ENCODE data around the gene MED15. TPM values are rescaled to one million over a fixed set of nuclear protein-coding genes. Genes with fewer than 3 reads are reported as not detected.

The MED15 gene
- total RNA-seq, 1 experiment from 2014 or later: 14.7 TPM

DNA sequence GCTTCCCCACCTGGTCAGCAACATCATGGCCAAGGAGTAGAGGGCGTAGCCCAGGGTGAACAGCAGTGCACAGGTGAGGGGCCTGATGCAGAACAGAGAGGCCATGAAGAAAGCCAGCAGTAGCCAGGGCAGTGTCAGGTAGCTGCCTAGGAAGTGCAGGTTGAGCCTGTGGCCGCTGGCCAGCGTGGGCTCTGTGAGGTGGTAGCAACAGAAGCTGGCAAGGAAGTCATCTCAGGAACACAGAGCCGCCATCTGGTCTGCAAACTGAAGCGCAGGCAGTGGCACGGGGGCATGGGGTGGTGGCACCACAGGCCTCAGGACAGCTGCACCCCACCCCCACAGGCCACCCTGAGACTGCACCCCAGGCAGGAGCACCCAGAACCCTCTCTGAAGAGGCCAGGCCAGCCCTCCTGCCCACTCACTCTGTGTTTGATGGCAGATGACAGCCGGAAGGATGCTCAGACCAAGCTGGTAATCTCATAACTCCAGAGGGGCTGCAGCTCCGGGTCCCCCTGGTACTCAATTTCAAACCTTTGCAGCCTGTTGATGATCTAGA, 95.3 kb downstream of the MED15 start:
- no peaks in the 10 kb centered on the region for H3K9me3 ChIP-seq (replicated peaks)
- H3K4me3 ChIP-seq: no peak overlapping the region
- no peaks in the 10 kb centered on the region for H3K4me1 ChIP-seq
- DNase-seq: no peak
- H3K27ac ChIP-seq: no peak overlapping the region
- H3K36me3 ChIP-seq: no peaks in the 10 kb centered on the region
- peaks cover 10% of the 10 kb centered on the region for H3K27me3 ChIP-seq

- Histone ChIP-seq H3K36me3 (no peaks in the 10 kb centered on the region), H3K9me3 (replicated peaks) (no peaks in the 10 kb centered on the region), H3K4me3 (no peak overlapping the region), H3K27ac (no peak overlapping the region), H3K27me3 (peaks cover 10% of the 10 kb centered on the region), H3K4me1 (no peaks in the 10 kb centered on the region)
- DNase-seq: no peak
Observed at GRCh38 chr22:20604092-20604747, 96.8 kb downstream of the MED15 start.

DNA sequence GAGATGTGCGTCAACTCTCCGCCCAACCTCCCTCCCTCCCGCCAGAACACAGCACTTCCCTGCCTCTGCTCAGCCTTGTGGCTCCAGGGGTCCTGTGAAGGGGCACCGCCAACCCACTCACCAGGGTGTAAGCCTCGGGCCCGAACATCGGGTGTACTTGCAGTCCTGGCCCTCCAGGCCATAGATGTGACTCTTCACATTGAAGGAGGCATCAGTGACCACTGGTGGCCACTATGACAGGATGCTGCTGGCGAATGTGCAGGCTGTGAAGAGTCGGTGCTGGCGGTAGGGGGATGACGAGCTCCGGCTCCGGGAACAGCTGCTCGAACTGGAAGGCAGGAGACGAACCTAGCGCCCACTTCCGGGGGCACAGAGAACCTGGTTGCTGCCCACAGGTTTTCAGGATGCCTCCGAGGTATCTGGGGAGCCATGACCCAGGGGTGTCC, 97.4 kb downstream of the MED15 start:
- peak in 1 of 2 experiments; percentile 28 for DNase-seq
- Histone ChIP-seq H3K36me3 (no peaks in the 10 kb centered on the region), H3K9me3 (replicated peaks) (no peaks in the 10 kb centered on the region), H3K27me3 (peaks cover 10% of the 10 kb centered on the region), H3K4me1 (no peaks in the 10 kb centered on the region), H3K27ac (no peak overlapping the region), H3K4me3 (no peak overlapping the region)

DNA sequence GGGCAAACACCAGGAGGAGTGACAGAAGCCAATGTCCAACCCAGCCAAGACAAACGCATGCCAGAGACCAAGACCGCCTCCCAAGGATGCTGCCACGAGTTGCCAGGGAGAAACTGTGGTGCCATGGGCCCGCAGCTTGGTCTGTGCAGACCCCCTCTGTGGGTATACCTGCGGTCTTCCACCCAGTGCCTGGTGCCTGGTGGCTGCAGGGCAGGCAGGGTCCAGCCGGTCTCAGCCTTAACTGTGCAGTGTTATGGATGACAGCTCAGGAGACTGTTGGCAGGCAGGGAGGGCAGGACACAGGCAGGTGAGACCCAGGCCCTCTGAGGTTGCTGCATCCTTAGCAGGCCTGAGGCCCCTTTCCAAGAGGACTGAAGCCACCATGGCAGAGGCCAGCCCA, 97.9 kb downstream of the MED15 start:
- H3K27ac ChIP-seq: no peak overlapping the region
- H3K27me3 ChIP-seq: peaks cover 10% of the 10 kb centered on the region
- DNase-seq: no peak
- no peaks in the 10 kb centered on the region for H3K36me3 ChIP-seq
- H3K9me3 ChIP-seq (replicated peaks): no peaks in the 10 kb centered on the region
- H3K4me3 ChIP-seq: no peak overlapping the region
- no peaks in the 10 kb centered on the region for H3K4me1 ChIP-seq

DNA sequence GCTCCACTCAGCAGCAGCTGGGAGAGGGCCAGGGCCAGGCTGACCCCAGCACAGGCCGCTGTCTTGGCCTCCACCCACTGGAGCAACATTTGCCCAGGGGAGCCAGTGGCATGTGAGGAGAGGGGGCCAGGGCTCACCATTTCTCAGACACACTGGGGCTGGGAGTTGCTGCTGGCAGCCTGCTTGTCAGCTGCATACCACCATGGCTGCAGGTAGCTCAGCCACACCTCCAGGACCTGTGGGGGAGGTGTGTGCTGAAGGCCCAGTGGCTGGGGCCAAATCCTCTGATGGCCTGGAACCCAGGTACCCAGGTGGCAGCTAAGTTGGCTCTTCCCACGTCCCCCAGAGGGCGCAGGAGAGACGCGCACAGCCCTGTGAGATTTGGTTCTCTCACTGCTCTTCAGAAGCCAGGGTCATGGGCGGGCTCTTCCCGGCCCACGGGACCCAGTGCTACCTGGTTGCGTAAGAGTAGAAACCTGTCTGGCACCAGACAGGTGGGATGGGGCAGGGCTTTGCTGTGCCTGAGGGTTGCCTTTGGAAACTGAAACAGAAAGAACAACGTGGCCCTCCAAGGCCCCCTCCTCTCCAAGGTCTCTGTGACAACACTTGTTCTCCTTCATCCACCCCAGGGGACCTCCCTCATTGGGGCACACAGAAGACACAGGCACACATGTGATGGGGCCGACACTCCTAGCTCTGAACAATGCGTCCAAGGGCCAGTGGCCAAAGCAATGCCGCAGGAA, 98.8 kb downstream of the MED15 start:
- peak; percentile 36 to 65 for DNase-seq
- H3K9me3 ChIP-seq (replicated peaks): no peaks in the 10 kb centered on the region
- H3K4me3 ChIP-seq: no peak overlapping the region
- no peaks in the 10 kb centered on the region for H3K4me1 ChIP-seq
- no peaks in the 10 kb centered on the region for H3K36me3 ChIP-seq
- H3K27me3 ChIP-seq: peaks cover 10% of the 10 kb centered on the region
- H3K27ac ChIP-seq: no peak overlapping the region

DNA sequence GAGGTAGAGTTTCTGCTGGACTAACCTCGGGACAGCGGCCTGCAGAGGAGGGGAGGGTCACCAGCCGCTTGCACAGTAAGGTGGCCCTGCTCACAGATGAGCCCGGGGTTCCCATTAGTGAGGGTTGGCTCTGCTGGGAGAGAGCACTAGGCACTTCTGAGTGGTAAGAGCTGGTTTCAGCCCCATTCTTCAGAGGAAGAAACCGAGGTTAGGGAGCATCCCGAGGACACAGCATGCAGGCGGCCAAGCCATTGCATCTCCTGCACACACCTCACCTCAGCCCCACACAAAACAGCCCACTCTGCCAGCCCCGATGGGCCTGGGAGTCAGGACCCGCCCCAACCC, 99.3 kb downstream of the MED15 start:
- H3K4me1 ChIP-seq: no peaks in the 10 kb centered on the region
- H3K4me3 ChIP-seq: no peak overlapping the region
- H3K36me3 ChIP-seq: no peaks in the 10 kb centered on the region
- H3K27me3 ChIP-seq: peaks cover 10% of the 10 kb centered on the region
- H3K27ac ChIP-seq: no peak overlapping the region
- DNase-seq: no peak
- H3K9me3 ChIP-seq (replicated peaks): no peaks in the 10 kb centered on the region

DNA sequence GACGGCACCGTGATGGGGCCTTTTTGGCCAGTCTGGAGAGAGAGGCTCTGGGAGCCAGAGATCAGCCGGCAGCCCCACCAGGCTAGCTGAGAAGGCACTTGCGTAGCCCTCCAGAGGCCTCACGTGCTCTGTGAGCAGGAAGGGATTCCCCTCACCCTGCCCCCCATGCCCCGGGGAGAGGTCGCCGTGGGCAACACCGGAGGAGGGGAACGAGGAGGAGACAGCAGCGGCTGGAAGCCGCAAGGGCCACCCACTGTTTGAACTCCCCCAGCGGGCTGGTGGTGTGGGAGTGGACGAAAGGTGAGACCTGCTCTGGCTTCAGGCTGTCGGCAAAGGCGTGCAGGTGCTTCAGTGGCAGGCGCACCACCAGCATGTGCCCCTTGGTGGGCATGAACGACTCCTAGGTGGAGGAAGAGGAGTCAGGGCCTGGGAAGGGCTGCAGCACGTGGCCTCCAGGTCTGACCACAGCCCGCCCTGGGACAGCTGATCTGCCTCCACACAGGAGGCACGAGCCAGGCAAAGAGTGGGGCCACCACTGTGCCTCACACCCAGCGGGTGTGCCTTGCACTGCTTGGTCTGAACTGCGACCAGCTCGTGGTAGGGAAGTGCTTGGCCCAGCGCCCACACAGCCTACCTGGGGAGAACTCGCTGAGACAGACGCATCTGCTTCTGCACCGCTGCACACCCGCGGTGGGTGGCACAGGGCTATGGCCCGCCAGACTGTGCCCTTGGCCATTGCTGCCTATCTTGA, 99.9 kb downstream of the MED15 start:
- no peak overlapping the region for H3K4me3 ChIP-seq
- no peaks in the 10 kb centered on the region for H3K36me3 ChIP-seq
- no peak for DNase-seq
- H3K9me3 ChIP-seq (replicated peaks): no peaks in the 10 kb centered on the region
- H3K27me3 ChIP-seq: peaks cover 10% of the 10 kb centered on the region
- H3K27ac ChIP-seq: no peak overlapping the region
- no peaks in the 10 kb centered on the region for H3K4me1 ChIP-seq

- peaks cover 10% of the 10 kb centered on the region for H3K27me3 ChIP-seq
- H3K36me3 ChIP-seq: no peaks in the 10 kb centered on the region
- no peaks in the 10 kb centered on the region for H3K4me1 ChIP-seq
- no peak for DNase-seq
- no peak overlapping the region for H3K4me3 ChIP-seq
- H3K9me3 ChIP-seq (replicated peaks): no peaks in the 10 kb centered on the region
- H3K27ac ChIP-seq: no peak overlapping the region
Observed at GRCh38 chr22:20610243-20610686, 102.9 kb downstream of the MED15 start.

DNA sequence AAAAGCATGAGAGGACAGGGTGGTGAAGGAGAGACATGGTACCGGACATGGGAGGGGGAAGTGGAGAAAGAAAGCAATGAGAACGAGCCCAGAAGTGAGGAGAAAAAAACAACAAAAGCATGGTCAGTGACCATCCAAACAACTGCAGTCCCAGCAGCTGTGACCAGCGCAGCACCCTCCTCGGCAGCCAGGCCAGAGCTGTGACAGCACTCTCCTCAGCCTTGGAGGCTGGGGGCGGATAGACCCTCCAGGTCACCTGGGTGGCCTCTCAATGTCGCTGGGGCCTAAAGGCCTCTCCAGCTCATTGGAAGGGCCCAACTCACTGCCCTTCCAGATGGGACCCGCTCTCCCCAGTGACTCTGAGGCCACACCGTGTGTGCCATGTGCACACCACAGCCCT, 103.3 kb downstream of the MED15 start:
- DNase-seq: no peak
- Histone ChIP-seq H3K4me1 (no peaks in the 10 kb centered on the region), H3K9me3 (replicated peaks) (no peaks in the 10 kb centered on the region), H3K27me3 (peaks cover 10% of the 10 kb centered on the region), H3K4me3 (no peak overlapping the region), H3K36me3 (no peaks in the 10 kb centered on the region), H3K27ac (no peak overlapping the region)

DNA sequence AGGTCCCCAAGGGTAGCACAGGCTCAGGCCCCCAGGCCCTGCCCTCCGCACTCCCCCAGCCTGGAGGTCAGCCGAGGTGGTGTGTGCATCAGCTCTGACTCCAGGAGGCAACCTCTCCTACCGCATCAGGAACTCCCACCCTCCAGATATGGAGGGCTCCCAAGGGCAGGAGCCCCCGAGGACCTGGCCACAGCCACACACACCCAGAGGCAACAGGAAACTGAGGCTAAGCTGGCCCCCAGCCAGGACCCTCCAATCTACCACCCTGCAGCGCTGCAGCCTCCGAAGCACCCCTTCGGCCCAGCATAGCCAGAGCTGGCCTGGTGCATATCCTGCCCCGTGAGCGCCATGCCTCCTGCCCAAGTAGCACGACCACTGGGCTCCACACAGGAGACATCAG, 104.0 kb downstream of the MED15 start:
- no peak for DNase-seq
- Histone ChIP-seq H3K27me3 (peaks cover 10% of the 10 kb centered on the region), H3K27ac (no peak overlapping the region), H3K36me3 (no peaks in the 10 kb centered on the region), H3K9me3 (replicated peaks) (no peaks in the 10 kb centered on the region), H3K4me1 (no peaks in the 10 kb centered on the region), H3K4me3 (no peak overlapping the region)

DNA sequence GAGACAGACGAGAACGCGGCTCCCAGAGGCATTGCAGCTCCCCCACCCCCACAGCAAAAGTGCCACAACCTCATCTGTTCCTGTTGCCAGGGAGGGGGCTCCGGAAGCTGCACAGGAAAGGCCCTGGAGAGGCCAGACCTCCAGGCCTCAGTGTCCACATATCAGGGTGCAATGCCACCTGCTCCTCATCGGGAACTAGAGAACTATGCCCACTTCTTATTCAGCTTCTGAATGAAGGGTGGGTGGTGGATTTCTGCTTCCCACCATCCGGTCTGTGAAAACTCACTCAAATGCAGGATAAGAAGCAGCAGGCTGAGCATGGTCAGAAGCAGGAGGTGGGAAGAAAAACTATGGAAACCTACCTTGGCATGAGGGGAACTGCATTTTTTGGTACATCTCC, 105.9 kb downstream of the MED15 start:
- Histone ChIP-seq H3K4me3 (no peak overlapping the region), H3K4me1 (no peaks in the 10 kb centered on the region), H3K27ac (no peak overlapping the region), H3K36me3 (no peaks in the 10 kb centered on the region), H3K27me3 (no peaks in the 10 kb centered on the region), H3K9me3 (replicated peaks) (no peaks in the 10 kb centered on the region)
- DNase-seq: no peak

GRCh38 chr22:20615021-20615420, 107.6 kb downstream of the MED15 start:
- no peaks in the 10 kb centered on the region for H3K36me3 ChIP-seq
- no peak for DNase-seq
- H3K27ac ChIP-seq: no peak overlapping the region
- no peak overlapping the region for H3K4me3 ChIP-seq
- no peaks in the 10 kb centered on the region for H3K27me3 ChIP-seq
- H3K9me3 ChIP-seq (replicated peaks): no peaks in the 10 kb centered on the region
- H3K4me1 ChIP-seq: no peaks in the 10 kb centered on the region

DNA sequence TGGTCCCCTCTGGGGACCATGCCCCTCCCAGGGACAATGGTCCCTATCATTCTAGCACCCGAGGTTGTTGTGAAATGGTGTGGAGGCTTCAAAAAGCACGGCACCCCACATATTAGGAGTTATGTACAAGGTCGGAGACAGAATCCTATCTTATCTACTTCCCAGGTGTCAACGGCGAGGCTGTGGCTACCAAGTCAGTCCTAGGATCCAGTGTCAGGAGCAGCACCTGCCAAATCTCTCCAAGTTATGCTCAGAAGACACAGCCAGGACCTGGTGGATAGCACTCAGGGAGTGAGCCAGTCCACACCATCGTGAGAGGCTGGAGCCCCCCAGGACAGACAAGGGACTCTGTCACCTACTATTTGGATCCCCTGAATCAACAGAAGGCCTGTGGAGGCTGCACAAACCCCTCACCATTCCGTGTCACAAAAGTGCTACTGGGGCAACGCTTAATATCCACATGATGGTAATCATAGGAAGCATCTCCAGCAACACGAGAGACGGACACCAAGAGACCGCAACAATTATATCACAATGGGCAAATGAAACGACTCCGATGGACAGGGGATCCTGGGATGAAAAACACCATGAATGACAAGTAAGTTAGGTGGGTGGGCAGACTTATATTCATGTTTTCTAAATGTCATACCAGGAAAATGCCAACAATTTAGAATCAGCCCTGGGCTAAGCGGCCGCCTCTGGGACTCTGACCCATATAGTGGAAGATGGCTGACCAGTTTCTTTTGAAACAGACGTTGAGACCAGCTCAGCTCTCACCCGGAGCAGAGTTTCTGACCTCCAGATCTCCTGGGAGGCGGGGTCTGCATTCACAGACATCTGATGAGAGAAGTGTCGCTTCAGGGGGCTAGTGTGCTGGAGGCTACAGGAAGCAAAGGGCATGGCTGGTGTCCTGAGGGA, 108.4 kb downstream of the MED15 start:
- H3K4me3 ChIP-seq: no peak overlapping the region
- H3K27me3 ChIP-seq: no peaks in the 10 kb centered on the region
- H3K36me3 ChIP-seq: no peaks in the 10 kb centered on the region
- H3K9me3 ChIP-seq (replicated peaks): no peaks in the 10 kb centered on the region
- no peaks in the 10 kb centered on the region for H3K4me1 ChIP-seq
- no peak overlapping the region for H3K27ac ChIP-seq
- DNase-seq: no peak

DNA sequence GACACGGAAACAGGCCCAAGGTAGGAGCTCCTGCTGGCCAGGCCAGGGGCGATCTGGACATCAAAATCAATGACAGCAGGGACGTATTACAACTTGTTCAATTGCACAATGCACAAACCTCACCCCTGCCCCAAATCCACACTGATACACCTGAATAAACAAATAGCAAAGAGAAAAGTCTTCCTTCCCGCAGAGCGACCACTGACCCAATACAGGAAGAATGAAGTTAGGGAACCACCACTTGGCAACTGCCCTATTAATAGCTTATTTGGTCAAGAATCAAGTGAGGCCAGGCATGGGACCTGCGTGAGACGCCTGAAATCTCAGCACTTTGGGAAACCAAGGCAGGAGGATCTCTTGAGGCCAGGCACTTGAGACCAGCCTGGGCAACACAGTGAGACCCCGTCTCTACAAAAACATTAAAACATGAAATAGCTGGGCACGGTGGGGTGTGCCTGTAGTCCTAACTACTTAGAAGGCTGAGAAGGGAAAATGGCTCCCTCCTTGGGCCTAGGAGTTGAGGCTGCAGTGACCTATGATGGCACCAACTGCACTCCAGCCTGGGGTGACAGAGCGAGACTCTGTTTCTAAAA, 109.1 kb downstream of the MED15 start:
- Histone ChIP-seq H3K36me3 (no peaks in the 10 kb centered on the region), H3K9me3 (replicated peaks) (no peaks in the 10 kb centered on the region), H3K4me1 (no peaks in the 10 kb centered on the region), H3K27me3 (no peaks in the 10 kb centered on the region), H3K4me3 (no peak overlapping the region), H3K27ac (no peak overlapping the region)
- DNase-seq: no peak

Data from SJCRH30 (cell line).